Progenitor cell of endocrine pancreas (in vitro differentiated cells): ENCODE measurements around the gene SPTBN1. TPM values are rescaled to one million over a fixed set of nuclear protein-coding genes. Genes with fewer than 3 reads are reported as not detected.

Experiments
- DNase-seq: peaks from one replicate; pipeline ENCODE4 v3.0.0; 2021; ENCODE audit warnings: low spot score; ENCODE audit not compliant: unreplicated experiment
- H3K27ac Mint-ChIP-seq: 2 replicates; pipeline ENCODE4 v1.8.0; 2021; ENCODE audit warnings: mild to moderate bottlenecking, moderate library complexity, mixed read lengths
- H3K27me3 Mint-ChIP-seq: 2 replicates; pipeline ENCODE4 v1.8.0; 2021; ENCODE audit warnings: mixed read lengths
- H3K36me3 Mint-ChIP-seq: 2 replicates; pipeline ENCODE4 v1.8.0; 2022; ENCODE audit warnings: mixed read lengths; ENCODE audit not compliant: insufficient read depth
- H3K4me1 Mint-ChIP-seq: 2 replicates; pipeline ENCODE4 v1.8.0; 2021; ENCODE audit warnings: low read depth, mixed read lengths
- H3K4me3 Mint-ChIP-seq: 2 replicates; pipeline ENCODE4 v1.8.0; 2021; ENCODE audit warnings: low read depth, mild to moderate bottlenecking, moderate library complexity, mixed read lengths
- H3K9me3 Mint-ChIP-seq: 2 replicates; pipeline ENCODE4 v1.8.0; 2021; ENCODE audit warnings: low read depth, mixed read lengths
- total RNA-seq: library from RNA; stranded (reverse); gene quantifications from 2 replicates; pipeline ENCODE4 v1.2.1, GENCODE V29; 2021
- TF ChIP-seq, protein P1 (sequence below): fragments of 200-600 bp; sonication (generic); IDR thresholded peaks from one replicate; pipeline ENCODE4 v1.5.0; 2021; ENCODE audit warnings: antibody characterized with exemption, mild to moderate bottlenecking; ENCODE audit not compliant: unreplicated experiment

The SPTBN1 gene
- total RNA-seq, 1 donor from 2014 or later: 287 TPM

DNA sequence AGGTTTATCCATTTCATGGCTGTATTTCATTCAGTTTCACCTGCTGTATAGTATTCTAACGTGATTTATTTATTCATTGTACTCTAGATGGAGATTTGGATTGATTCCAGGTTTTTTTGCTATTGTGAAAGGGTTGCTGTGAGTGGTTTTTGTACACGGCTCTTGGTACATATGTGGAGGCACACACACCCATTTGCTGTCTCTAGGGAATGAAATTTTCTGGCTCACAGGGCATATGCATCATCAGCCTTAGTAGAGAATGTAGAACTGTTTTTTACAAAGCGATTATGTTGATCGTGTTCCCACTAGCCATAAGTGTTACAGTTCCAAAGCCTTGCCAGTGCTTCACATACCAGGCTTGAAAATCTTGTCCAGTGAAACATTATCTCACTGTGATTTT is 5.1 kb downstream of the SPTBN1 start:
- Mint-ChIP-seq H3K4me1 (peaks cover 4% of the 10 kb centered on the region), H3K27ac (no peak overlapping the region), H3K36me3 (no peaks in the 10 kb centered on the region), H3K27me3 (peaks cover 25% of the 10 kb centered on the region), H3K9me3 (no peaks in the 10 kb centered on the region), H3K4me3 (no peak overlapping the region)
- DNase-seq: no peak
- TF ChIP-seq, protein P1, sequence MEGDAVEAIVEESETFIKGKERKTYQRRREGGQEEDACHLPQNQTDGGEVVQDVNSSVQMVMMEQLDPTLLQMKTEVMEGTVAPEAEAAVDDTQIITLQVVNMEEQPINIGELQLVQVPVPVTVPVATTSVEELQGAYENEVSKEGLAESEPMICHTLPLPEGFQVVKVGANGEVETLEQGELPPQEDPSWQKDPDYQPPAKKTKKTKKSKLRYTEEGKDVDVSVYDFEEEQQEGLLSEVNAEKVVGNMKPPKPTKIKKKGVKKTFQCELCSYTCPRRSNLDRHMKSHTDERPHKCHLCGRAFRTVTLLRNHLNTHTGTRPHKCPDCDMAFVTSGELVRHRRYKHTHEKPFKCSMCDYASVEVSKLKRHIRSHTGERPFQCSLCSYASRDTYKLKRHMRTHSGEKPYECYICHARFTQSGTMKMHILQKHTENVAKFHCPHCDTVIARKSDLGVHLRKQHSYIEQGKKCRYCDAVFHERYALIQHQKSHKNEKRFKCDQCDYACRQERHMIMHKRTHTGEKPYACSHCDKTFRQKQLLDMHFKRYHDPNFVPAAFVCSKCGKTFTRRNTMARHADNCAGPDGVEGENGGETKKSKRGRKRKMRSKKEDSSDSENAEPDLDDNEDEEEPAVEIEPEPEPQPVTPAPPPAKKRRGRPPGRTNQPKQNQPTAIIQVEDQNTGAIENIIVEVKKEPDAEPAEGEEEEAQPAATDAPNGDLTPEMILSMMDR: no peak

DNA sequence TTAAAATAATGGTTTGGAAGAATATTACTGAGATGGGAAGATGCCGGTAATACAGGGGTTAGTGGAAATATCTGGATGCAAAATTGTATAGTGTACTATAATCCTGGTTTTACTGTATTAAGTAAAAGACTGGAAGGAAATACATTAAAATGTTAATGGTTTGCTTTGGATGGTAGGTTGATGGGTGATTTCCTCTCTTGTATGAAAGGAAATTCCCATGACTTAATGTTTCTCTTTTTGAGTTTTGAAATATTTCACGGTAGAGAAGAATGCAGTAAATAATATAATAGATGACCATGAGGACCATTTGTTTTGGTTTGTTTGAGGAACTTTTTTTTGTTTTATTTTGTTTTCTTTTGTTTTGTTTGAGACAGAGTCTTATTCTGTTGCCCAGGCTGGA is 8.2 kb downstream of the SPTBN1 start:
- no peak for DNase-seq
- Mint-ChIP-seq H3K4me1 (no peaks in the 10 kb centered on the region), H3K4me3 (no peak overlapping the region), H3K9me3 (peaks cover 4% of the 10 kb centered on the region), H3K27ac (no peak overlapping the region), H3K36me3 (peaks cover 3% of the 10 kb centered on the region), H3K27me3 (peaks cover 6% of the 10 kb centered on the region)
- TF ChIP-seq, protein P1: no peak

DNA sequence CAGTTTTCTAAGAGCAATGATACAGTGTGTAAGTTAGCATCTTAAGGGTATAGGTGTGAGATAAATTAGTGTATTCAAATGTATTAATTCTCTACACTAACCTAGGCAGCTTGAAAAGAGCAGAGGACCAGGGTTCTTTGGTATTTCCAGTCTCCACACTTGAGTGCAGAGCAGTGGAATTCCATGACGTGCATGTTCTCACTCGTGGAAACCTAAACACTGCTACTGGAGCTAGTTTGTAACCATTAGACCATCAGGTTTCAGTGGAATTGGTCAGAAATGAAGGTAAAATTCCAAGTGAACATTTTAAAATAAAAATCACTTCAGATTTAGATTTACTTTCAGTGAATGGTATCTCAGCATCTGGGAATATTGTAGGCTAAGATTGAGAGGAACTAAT is 9.0 kb downstream of the SPTBN1 start:
- peaks cover 4% of the 10 kb centered on the region for H3K9me3 Mint-ChIP-seq
- H3K27ac Mint-ChIP-seq: no peak overlapping the region
- no peaks in the 10 kb centered on the region for H3K27me3 Mint-ChIP-seq
- H3K4me1 Mint-ChIP-seq: peaks cover under 1% of the 10 kb centered on the region
- no peak overlapping the region for H3K4me3 Mint-ChIP-seq
- DNase-seq: no peak
- H3K36me3 Mint-ChIP-seq: peaks cover 3% of the 10 kb centered on the region
- TF ChIP-seq, protein P1: no peak

DNA sequence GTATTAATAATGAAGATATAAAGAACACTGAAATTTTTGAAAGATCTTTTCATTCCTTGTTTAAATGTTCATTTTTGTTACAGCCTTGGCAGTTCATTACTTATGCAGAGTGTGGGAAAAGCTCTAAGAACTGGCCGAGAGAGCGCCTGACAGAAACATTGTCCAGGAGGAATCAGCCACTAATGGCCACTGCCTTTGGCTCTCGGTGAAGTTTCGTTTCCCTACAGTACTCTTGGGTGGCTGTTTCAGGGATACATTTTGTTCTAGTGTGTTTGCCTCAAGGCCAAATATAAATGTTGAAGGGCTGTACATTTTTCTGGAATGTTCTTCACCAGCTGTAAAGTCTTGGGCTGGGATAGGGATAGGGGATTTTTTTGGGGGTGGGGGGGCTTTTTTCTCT is 10.7 kb downstream of the SPTBN1 start:
- peaks cover 3% of the 10 kb centered on the region for H3K36me3 Mint-ChIP-seq
- TF ChIP-seq, protein P1: no peak
- no peak overlapping the region for H3K4me3 Mint-ChIP-seq
- peaks cover 3% of the 10 kb centered on the region for H3K4me1 Mint-ChIP-seq
- H3K9me3 Mint-ChIP-seq: peaks cover 4% of the 10 kb centered on the region
- no peak for DNase-seq
- no peaks in the 10 kb centered on the region for H3K27me3 Mint-ChIP-seq
- no peak overlapping the region for H3K27ac Mint-ChIP-seq

DNA sequence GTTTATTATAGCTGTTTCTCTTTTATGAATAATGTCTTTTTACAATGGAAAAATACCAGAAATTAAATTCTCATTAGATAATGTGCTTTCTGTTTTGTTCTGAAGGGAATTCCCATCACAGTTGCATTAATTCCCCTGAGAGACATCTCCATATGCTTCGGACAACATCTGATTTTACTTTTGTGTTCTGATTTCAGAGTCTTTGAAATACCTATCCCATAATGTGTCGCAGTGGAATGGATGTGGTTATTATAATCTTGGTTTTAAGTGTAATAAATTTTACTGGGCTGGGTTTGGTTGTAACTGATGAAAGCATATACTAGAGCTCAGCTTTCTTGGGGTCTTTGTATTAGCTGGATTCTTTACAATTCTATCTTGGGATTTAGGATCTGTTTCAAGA is 12.5 kb downstream of the SPTBN1 start:
- Mint-ChIP-seq H3K27ac (no peak overlapping the region), H3K27me3 (no peaks in the 10 kb centered on the region), H3K4me1 (peaks cover 3% of the 10 kb centered on the region), H3K9me3 (peaks cover 4% of the 10 kb centered on the region), H3K36me3 (peaks cover 3% of the 10 kb centered on the region), H3K4me3 (no peak overlapping the region)
- DNase-seq: no peak
- TF ChIP-seq, protein P1: no peak
